Measurements from ENCODE around the gene SLC12A3.

GRCh38 chr16:56847173-56847910, 17.7 kb upstream of the SLC12A3 start:
- TF ChIP-seq ZNF274 (IDR thresholded peaks at IDR 0.05; ENCODE audit: low read depth, low read length) (no peak), SUZ12 (IDR thresholded peaks at IDR 0.05; ENCODE audit: extremely low read depth, insufficient read depth, insufficient read length) (no peak), YY1 (IDR thresholded peaks at IDR 0.05; ENCODE audit: insufficient read depth, insufficient read length) (no peak)
